ENCODE results near the gene ALPL. TPM values are rescaled to one million over a fixed set of nuclear protein-coding genes. Genes with fewer than 3 reads are reported as not detected.

Gene ALPL
- total and polyA plus RNA-seq, 2 of the 4 experiments (the other 2 are of a cell fraction), result 0.54 to 2.2 TPM

DNA sequence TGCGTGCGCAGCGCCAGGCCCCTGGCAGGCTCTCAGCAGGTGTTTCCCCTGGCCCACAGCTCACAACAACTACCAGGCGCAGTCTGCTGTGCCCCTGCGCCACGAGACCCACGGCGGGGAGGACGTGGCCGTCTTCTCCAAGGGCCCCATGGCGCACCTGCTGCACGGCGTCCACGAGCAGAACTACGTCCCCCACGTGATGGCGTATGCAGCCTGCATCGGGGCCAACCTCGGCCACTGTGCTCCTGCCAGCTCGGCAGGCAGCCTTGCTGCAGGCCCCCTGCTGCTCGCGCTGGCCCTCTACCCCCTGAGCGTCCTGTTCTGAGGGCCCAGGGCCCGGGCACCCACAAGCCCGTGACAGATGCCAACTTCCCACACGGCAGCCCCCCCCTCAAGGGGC is 68.1 kb downstream of the ALPL start:
- H3K9me1 ChIP-seq (ENCODE audit: insufficient read depth, low read length), result no peaks in the 10 kb centered on the region
- H4K20me1 ChIP-seq (ENCODE audit: insufficient read depth, low read length), result 0 out of 2 replicates have a peak, but pooled peaks cover 3% of the 10 kb centered on the region
- WGBS, 2 experiments (ENCODE audit: extremely low coverage in 2 of 2, insufficient read length in 1 of 2), result 89% methylated on average over 12 of the region's 26 CpGs; no CpG with 5 or more reads in 1 of the 2 experiments
- no peak overlapping the region for H4K91ac ChIP-seq (ENCODE audit: insufficient read depth, low read depth, low read length)
- H2BK5ac ChIP-seq (ENCODE audit: low read depth, low read length, poor library complexity, severe bottlenecking), result no peak overlapping the region
- intact Hi-C loops (cut with micrococcal nuclease) (loop anchor here (10.0 kb wide), 1 partner anchor 313 kb away; no protein-coding TSS in a partner anchor), in situ Hi-C loops (cut with MboI; ENCODE audit: low sequenced_read_pairs) (no loop called here), dilution Hi-C loops (cut with HindIII; ENCODE audit: low sequenced_read_pairs, unreplicated experiment) (no loop called here)
- no peaks in the 10 kb centered on the region; the same call in 1 of the 2 replicates for H3K27me3 ChIP-seq (ENCODE audit: control insufficient read depth, insufficient read depth, low read length)
- H4K8ac ChIP-seq (ENCODE audit: low read depth in 2 of 2, low read length in 2 of 2), result no peak overlapping the region
- no peak overlapping the region for H2AK9ac ChIP-seq (replicated peaks; ENCODE audit: low read depth, low read length, poor library complexity)
- H3K23ac ChIP-seq (ENCODE audit: low read depth, low read length), result no peak overlapping the region
- POLR2A ChIA-PET (ENCODE audit: unreplicated experiment), result no interaction called here
- H3K18ac ChIP-seq (ENCODE audit: low read depth, low read length), result no peak overlapping the region
- H3K14ac ChIP-seq (replicated peaks; ENCODE audit: low read depth, low read length), result no peak overlapping the region
- no peak overlapping the region for H4K5ac ChIP-seq (ENCODE audit: low read depth, low read length)
- no peaks in the 10 kb centered on the region for H3K36me3 ChIP-seq (ENCODE audit: control insufficient read depth, insufficient read depth, low read length)
- no peak overlapping the region for H3K4me2 ChIP-seq (ENCODE audit: low read depth, low read length)
- ATAC-seq (ENCODE audit: low read depth), result no peak
- BruUV-seq (replicated peaks), result no TSS peak
- no peak overlapping the region for H3K4ac ChIP-seq (ENCODE audit: low read depth, low read length)
- no peak overlapping the region for H2AFZ ChIP-seq (replicated peaks; ENCODE audit: low read length, poor library complexity)
- no peak overlapping the region for H3K27ac ChIP-seq (ENCODE audit: insufficient read depth, low read length)
- DNase-seq, result no peak
- no peaks in the 10 kb centered on the region for H3K4me1 ChIP-seq (ENCODE audit: control insufficient read depth, insufficient read depth, low read length)
- CTCF ChIA-PET, result interaction anchor here (0.9 kb wide), 1 partner anchor 208 kb away, joined by 3 read pairs; no protein-coding TSS in a partner anchor
- no peak overlapping the region for H3K4me3 ChIP-seq (ENCODE audit: insufficient read depth, low read depth, low read length)
- H3K79me1 ChIP-seq (ENCODE audit: low read depth in 1 of 2, low read length in 2 of 2), result no peaks in the 10 kb centered on the region
- H2BK120ac ChIP-seq (ENCODE audit: low read depth, low read length), result no peak overlapping the region
- H2AK5ac ChIP-seq (ENCODE audit: low read depth, low read length), result no peak overlapping the region
- no peak overlapping the region for H3K56ac ChIP-seq (ENCODE audit: extremely low read depth, insufficient read depth, low read length)
- peaks cover under 1% of the 10 kb centered on the region; the same call in 1 of the 2 replicates for H3K9me3 ChIP-seq (ENCODE audit: control insufficient read depth, insufficient read depth, low read length)
- H2BK20ac ChIP-seq (ENCODE audit: low read depth, low read length), result no peak overlapping the region
- no peak for TF ChIP-seq MXI1 (IDR thresholded peaks at IDR 0.05; ENCODE audit: borderline replicate concordance, low read depth, low read length)
- TF ChIP-seq, protein P1, sequence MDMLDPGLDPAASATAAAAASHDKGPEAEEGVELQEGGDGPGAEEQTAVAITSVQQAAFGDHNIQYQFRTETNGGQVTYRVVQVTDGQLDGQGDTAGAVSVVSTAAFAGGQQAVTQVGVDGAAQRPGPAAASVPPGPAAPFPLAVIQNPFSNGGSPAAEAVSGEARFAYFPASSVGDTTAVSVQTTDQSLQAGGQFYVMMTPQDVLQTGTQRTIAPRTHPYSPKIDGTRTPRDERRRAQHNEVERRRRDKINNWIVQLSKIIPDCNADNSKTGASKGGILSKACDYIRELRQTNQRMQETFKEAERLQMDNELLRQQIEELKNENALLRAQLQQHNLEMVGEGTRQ (IDR thresholded peaks at IDR 0.05; ENCODE audit: low read depth, low read length), result no peak
- TF ChIP-seq SMC3 (IDR thresholded peaks at IDR 0.05; ENCODE audit: low read depth, low read length), result no peak
- TF ChIP-seq RCOR1 (IDR thresholded peaks at IDR 0.05; ENCODE audit: insufficient replicate concordance, low read length), result no peak
- TF ChIP-seq CEBPB (IDR thresholded peaks at IDR 0.05; ENCODE audit: low read depth, low read length), result no peak
- TF ChIP-seq, protein P2, sequence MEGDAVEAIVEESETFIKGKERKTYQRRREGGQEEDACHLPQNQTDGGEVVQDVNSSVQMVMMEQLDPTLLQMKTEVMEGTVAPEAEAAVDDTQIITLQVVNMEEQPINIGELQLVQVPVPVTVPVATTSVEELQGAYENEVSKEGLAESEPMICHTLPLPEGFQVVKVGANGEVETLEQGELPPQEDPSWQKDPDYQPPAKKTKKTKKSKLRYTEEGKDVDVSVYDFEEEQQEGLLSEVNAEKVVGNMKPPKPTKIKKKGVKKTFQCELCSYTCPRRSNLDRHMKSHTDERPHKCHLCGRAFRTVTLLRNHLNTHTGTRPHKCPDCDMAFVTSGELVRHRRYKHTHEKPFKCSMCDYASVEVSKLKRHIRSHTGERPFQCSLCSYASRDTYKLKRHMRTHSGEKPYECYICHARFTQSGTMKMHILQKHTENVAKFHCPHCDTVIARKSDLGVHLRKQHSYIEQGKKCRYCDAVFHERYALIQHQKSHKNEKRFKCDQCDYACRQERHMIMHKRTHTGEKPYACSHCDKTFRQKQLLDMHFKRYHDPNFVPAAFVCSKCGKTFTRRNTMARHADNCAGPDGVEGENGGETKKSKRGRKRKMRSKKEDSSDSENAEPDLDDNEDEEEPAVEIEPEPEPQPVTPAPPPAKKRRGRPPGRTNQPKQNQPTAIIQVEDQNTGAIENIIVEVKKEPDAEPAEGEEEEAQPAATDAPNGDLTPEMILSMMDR (conservative IDR thresholded peaks at IDR 0.05; ENCODE audit: low read depth, low read length), result no peak
- TF ChIP-seq RAD21 (IDR thresholded peaks at IDR 0.05; ENCODE audit: low read length), result no peak
- no peak for TF ChIP-seq POLR2A (IDR thresholded peaks at IDR 0.05; ENCODE audit: low read depth, low read length)
- TF ChIP-seq, protein P3, sequence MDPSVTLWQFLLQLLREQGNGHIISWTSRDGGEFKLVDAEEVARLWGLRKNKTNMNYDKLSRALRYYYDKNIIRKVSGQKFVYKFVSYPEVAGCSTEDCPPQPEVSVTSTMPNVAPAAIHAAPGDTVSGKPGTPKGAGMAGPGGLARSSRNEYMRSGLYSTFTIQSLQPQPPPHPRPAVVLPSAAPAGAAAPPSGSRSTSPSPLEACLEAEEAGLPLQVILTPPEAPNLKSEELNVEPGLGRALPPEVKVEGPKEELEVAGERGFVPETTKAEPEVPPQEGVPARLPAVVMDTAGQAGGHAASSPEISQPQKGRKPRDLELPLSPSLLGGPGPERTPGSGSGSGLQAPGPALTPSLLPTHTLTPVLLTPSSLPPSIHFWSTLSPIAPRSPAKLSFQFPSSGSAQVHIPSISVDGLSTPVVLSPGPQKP (IDR thresholded peaks at IDR 0.05; ENCODE audit: borderline replicate concordance, low read depth, low read length), result no peak
- no peak for TF ChIP-seq NFE2L2 (IDR thresholded peaks at IDR 0.05; ENCODE audit: low read depth, low read length)
- no peak for TF ChIP-seq MAFK (IDR thresholded peaks at IDR 0.05; ENCODE audit: low read depth, low read length)
- TF ChIP-seq FOS (IDR thresholded peaks at IDR 0.05; ENCODE audit: low read depth, low read length), result no peak
- no peak for TF ChIP-seq BHLHE40 (IDR thresholded peaks at IDR 0.05; ENCODE audit: low read depth, low read length)
- no peak overlapping the region for H3K9ac ChIP-seq (ENCODE audit: low read depth, low read length)
- no peak overlapping the region for H2BK15ac ChIP-seq (ENCODE audit: low read depth, low read length)

Data from IMR-90 (cell line).